NCI-H446 treated with DMSO at 0.1 percent for 48 hours (cell line): ENCODE results near the gene NXPE3.
"Not testable (repeated sequence)": the region's sequence is repeated elsewhere in the genome, so short reads cannot be mapped to it uniquely, and the experiment has no call there.

Experiments used
- DNase-seq: peaks from one replicate; lab custom pipeline; 2025; lab: John Stamatoyannopoulos, UW

Gene NXPE3

DNA sequence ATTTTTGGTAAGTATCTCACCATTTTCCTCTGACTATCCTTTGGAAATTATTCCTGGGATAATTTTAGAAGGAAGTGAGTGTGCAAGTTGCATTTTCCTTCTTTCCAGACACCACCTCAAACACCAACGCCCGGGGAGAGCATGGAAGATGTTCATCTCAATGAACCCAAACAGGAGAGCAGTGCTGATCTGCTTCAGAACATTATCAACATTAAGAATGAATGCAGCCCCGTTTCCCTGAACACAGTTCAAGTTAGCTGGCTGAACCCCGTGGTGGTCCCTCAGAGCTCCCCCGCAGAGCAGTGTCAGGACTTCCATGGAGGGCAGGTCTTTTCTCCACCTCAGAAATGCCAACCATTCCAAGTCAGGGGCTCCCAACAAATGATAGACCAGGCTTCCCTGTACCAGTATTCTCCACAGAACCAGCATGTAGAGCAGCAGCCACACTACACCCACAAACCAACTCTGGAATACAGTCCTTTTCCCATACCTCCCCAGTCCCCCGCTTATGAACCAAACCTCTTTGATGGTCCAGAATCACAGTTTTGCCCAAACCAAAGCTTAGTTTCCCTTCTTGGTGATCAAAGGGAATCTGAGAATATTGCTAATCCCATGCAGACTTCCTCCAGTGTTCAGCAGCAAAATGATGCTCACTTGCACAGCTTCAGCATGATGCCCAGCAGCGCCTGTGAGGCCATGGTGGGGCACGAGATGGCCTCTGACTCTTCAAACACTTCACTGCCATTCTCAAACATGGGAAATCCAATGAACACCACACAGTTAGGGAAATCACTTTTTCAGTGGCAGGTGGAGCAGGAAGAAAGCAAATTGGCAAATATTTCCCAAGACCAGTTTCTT, 74.2 kb downstream of the NXPE3 start:
- no peak for DNase-seq

DNA sequence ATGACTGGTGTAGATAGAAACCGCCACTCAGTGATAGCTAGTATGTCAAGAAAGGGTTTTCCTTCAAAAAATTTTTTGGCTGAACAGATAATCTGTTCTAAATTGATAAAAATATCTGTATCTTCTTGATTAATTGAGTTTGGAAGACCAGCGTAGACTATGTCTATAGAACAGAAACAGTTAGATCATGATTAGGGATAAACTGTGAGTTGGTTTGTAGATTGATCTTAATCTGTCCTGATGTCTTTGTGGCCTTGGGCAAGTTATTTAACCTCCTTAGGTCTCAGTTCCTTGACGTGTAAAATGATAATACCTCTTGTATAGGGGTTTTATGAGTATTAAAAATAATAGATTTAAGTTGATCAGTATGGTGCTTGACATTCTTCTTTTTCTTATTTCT, 75.0 kb downstream of the NXPE3 start:
- DNase-seq, result no peak

DNA sequence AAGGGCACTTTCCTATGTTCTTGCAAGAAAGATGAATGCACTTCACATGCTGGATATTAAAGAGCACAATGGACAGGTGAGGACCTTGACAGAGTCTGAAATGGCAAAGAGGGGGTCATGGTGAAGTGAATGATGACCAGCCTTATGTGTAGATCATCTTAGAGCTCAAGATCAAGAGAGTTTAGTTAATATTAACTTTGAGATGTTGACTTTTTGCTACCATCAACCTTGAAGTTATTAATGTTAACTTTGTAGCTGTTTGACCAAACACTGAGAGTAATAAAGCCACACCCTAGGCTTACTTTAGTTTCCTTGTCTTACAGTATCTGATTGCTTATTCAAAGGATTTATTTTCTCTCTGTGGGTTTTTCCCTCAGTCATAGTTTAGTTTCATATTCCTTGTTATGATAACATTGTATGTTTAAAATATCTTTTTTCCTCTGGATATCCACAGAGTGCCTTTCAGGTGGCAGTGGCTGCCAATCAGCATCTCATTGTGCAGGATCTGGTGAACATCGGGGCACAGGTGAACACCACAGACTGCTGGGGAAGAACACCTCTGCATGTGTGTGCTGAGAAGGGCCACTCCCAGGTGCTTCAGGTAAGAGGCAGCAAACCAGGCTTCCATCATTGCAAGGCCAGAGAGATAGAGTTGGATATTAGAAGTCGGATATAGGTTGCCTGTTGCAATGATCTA, 75.7 kb downstream of the NXPE3 start:
- DNase-seq, result no peak

DNA sequence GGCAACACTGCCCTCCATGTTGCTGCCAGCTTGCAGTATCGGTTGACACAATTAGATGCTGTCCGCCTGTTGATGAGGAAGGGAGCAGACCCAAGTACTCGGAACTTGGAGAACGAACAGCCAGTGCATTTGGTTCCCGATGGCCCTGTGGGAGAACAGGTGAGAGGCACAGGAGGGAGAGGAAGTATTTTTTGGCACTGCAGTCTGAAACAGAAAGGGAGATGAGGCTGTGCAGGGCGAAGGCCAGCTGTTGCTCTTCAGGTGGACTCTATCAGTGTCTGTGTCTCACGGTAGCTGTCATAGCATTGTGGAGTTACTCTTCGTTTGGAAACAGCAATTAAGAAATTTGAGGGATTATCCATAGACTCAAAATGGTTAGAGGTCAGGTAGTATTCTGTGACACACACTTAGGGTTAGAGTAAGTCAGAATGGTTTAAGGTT, 78.3 kb downstream of the NXPE3 start:
- DNase-seq, result no peak

DNA sequence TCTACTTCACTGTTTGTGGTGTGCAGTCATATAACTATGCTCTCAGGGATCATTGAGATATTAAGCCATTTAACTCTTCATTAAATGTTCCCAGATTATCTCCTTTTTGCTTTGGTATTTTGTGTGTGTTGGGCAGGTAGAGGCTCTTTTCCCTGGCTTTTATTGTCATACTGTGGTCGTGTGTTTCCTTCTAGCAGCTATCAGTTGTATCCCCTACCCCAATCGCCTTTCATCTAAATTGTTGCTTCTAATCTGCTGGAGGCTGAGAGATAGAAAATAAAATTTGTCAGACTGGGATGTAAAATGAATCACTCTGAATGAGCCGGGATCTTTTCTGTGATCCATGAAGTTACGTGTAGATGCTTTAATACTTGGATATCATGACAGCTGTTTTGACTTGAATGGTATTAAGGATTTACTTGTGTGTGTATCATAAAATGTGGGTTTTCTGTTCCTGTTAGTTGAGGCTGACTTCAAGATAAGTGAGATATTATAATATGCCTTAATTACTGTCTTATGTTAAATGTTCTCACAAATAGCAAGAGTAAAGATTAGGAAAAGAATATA, 79.5 kb downstream of the NXPE3 start:
- no peak for DNase-seq

DNA sequence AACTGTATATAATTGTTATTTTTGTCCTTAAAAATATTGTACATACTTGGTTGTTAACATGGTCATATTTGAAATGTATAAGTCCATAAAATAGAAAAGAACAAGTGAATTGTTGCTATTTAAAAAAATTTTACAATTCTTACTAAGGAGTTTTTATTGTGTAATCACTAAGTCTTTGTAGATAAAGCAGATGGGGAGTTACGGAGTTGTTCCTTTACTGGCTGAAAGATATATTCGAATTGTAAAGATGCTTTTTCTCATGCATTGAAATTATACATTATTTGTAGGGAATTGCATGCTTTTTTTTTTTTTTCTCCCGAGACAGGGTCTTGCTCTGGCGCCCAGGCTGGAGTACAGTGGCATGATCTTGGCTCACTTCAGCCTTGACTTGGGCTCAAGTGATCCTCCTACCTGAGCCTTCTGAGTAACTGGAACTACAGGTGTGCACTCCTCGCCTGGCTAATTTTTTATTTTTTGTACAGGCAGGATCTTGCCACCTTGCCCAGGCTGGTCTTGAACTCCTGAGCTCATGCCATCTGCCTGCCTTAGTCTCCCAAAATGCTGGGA, 81.0 kb downstream of the NXPE3 start:
- DNase-seq, result no peak

DNA sequence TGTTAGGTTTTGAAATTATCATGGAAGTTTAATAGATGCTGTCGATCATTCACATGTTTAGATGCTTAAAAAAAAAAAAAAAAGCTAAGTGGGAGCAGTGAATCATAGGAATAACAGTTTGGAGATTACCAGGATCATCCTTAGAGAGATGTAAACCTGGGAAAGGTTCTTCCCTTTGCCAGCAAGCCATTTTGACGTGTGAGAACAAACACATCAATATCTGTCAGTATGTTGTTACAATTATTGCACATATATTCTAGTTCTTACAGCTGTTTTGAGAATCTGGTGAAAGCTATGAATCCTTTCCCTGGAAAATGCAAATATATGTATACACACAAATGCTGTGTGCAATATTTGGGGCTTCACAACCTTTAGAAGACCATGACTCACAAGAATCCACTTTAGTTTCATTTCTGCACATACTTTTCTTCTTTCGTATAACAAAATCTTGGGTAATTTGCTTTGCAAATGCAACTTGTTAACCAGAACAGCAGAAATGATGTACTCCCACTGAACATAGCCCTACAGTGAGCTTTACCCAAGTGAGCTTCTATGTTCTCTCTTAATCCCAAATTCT, 82.3 kb downstream of the NXPE3 start:
- DNase-seq, result no peak

DNA sequence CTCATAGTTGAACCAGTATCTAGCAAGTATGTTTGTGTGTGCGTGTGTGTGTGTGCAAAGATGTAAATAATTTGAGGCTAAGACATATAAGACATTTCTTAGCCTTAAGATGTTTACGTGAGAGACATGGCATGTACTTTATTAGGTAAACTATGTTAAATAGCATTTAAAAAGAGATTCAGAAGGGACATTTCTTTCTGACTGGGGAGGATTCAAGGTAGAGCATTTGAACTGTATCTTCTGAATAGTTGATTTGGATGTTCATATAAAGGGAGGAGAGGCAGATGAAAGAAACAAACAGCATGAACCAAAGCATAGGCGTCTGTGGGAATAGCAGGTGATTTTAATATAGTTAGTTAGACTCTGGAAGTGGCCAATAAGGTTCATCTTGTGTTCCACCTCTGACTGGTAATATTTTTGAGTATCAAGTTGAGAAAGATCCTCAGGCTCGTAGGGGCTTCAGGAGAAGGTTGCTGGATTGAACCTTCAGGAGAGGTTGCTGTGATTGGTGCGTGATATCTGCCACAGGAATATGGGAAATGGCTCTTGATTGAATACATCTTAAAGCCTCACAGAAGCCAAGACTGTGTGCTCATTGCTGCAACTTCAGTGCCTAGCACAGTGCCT, 82.9 kb downstream of the NXPE3 start:
- DNase-seq, result no peak

DNA sequence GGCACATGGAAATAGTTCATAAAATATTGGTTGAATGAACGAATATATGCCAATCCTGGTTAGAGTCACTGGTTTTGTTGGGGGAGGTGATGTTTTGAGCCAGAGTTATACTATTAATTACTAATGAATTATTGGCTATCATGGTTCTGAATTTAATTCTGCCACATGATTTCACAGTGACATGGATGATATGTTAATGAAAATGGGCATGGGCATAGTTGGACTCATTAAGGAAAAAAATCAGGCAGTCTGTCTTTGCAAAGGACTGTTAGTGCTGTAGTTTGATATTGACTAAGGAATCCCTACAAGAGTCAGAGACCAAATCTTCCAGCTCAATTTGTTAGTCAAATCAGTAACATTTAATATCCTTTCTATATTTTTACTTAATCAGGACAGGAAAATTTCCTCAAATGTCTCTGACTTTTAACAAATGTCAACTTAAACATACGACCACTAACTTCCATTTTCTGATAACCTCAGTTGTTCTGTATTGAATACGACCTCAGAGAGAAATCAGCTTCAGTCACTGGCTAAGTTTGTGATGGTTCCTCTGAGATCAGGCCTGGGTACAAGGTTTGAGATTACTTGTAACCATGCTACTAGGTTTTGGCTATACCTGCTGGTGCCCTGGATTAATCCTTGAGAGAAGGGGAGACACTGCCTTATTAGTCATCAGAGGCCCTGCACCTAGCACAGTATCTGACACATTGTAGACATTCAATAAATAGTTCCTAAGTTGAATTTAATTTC, 83.6 kb downstream of the NXPE3 start:
- no peak for DNase-seq

DNA sequence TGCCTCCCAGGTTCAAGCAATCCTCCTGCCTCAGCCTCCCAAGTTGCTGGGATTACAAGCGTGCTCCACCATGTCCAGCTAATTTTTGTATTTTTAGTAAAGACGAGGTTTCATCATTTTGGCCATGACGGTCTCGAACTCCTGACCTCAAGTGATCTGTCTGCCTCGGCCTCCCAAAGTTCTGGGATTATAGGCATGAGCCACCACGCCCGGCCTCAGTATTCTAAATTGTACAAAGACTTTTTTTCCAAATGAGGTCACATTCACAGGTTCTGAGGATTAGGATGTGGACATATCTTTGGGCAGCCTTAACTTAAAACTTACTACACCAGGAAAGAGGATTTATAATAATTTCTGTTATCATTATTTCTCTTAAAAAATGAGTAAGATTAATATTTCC, 85.9 kb downstream of the NXPE3 start:
- DNase-seq, result not testable (repeated sequence)

DNA sequence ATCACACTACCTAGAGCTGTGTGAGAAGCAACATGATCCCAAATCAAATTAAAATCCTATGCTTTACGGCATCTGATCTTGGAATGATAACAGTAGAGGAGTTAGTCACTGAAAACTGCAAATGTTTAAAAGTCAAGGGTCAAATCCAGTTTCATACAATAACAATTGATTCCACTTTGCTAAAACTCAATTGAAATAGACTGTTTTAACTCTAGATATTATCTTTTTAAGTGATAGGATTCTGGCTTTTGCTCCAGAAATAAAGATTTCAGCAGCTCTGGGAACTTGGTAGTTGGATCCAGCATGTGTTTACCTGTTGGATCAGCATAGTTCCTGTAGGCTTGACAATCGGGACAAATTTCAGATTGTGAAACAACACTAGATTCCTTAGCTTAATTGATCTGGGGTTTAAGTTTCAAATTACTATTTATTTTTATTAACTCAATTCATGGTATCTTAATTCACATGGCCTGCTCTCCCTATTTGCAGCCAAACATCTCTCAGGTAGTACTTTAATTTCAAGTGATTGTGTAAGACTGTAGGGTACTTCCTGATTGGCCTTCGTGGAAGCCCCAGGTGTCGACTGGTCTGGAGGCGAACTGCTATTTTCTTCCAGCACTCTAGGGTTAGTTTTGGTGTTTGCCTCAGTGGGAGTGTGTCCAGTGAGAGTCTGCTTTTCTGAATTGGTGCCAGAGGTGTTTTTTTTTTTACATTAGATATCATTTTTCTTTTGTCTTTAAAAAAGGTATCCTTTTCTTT, 86.9 kb downstream of the NXPE3 start:
- DNase-seq, result no peak

DNA sequence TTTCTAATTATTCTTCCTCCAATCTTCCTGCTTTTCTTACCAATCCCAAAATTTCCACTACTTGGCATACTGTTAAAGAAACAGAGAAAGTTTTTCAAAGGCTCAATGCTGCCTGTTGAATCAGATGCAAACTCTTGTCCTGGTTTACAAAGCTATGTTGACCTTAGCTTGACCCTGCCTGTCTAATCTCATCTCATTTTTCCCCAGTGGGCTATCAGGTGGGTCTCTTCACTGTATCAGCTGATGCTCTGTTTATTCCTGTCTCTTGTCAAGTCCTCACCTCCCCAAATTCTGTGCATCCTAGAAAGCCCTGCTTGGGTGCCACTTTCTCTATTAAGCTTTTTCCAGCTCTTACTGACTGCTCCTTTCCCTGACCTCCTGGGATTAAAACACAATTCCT, 88.5 kb downstream of the NXPE3 start:
- no peak for DNase-seq

DNA sequence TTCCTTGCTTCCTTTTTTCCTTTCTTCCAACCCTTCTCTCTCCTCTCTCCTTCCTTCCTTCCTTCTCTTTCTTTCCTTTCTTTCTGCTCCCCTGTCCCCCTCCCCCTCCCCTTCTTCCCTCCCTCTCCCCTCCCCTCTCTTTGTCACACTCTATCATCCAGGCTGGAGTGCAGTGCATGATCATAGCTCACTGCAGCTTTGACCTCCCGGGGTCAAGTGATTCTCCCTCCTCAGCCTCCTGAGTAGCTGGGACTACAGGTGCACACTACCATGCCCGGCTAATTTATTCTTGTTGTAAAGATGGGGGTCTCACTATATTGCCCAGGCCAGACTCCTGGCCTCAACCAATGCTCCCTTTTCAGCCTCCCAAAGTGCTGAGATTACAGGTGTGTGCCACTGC, 89.0 kb downstream of the NXPE3 start:
- DNase-seq, result no peak

DNA sequence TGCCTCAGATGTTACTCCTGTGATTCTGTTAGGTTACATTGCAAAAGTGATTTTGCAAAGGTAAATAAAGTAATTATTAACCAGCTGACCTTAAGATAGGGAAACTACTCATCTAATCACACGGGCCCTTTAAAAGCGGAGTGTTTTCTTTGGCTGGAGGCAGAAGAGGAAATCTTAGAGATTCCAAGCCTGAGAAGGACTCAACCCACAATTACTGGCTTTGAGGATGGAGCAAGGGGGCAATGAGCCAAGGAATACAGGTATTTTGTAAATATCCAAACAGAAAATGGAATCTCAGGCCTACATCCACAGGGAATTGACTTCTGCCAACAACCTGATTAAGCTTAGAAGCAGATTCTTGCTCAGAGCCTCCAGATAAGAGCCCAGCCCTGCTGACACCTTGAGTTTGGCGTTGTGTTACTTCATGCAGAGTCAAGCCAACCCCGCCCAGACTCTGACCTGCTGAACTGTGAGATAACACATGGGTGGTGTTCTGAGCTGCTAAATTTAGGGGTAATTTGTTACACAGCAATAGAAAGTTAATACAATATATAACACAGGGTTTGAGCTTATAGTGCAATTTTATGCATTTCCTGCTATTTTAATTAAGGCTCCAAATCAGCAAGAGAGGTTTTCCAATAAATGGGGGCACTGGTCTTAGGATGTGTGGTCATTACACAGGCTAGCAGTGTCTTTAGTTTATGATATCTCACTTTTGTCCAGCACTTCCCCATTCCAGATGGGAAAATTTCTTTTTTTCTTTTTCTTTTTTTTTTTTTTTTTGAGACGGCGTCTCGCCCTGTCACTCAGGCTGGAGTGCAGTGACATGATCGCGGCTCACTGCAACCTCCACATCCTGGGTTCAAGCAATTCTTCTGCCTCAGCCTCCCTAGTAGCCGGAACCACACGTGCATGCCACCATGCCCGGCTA, 89.8 kb downstream of the NXPE3 start:
- no peak for DNase-seq

DNA sequence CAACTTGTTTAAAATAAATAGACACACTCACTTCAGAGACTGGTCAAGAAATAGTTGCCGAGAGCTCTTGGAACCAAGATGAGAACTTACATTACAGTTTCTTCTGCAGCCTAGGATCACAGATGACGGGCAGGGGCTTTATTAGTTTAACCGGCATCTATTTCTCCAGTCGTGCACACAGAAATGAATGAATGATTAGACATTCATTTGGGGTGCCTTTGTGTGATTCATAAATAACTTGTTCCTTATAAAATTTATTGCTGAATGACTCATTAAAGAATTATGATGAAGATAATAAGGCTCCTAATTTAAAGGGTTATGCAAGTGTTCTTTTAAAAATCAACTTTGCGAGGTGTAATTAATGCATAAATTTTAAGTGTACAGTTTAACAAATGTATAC, 91.1 kb downstream of the NXPE3 start:
- DNase-seq, result no peak

DNA sequence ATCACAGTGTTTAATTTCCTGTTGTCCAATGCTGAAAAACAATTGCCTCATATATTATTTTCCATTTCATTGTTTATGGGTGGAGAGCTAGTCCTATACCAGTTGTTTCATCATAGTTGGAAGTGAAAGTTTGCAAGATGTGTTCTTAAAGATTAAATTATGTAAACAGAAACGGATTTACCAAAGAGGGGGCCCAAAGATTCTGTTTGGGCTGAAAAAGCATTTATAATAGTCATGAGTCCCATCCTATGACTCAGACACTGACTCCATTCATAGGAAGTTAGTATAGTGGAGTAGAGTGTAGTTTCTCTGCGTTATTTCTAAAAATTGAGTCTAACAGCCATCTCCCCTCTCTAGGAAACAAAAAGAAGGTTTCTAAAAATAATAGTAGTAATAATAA, 94.6 kb downstream of the NXPE3 start:
- DNase-seq, result no peak

DNA sequence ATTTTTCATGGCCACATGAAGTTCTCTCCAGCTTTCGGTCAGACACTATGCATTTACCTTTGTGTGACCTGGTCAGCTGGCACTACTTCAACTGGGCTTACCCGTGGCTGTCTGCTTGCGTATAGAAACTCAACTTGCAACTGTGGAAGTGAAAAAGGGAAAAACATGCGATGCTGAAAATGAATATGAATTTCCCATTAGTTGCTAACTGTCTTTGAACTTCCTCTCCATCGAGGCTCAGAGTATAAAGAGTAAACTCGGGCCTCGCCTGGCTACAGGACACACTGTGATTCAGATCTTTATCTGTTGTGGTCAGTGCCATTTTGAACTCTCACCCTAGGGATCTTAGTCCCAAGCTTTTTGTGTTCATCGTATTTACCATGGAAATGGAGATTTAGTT, 97.1 kb downstream of the NXPE3 start:
- no peak for DNase-seq
